ENCODE results near the gene KIF14.

Gene KIF14, protein sequence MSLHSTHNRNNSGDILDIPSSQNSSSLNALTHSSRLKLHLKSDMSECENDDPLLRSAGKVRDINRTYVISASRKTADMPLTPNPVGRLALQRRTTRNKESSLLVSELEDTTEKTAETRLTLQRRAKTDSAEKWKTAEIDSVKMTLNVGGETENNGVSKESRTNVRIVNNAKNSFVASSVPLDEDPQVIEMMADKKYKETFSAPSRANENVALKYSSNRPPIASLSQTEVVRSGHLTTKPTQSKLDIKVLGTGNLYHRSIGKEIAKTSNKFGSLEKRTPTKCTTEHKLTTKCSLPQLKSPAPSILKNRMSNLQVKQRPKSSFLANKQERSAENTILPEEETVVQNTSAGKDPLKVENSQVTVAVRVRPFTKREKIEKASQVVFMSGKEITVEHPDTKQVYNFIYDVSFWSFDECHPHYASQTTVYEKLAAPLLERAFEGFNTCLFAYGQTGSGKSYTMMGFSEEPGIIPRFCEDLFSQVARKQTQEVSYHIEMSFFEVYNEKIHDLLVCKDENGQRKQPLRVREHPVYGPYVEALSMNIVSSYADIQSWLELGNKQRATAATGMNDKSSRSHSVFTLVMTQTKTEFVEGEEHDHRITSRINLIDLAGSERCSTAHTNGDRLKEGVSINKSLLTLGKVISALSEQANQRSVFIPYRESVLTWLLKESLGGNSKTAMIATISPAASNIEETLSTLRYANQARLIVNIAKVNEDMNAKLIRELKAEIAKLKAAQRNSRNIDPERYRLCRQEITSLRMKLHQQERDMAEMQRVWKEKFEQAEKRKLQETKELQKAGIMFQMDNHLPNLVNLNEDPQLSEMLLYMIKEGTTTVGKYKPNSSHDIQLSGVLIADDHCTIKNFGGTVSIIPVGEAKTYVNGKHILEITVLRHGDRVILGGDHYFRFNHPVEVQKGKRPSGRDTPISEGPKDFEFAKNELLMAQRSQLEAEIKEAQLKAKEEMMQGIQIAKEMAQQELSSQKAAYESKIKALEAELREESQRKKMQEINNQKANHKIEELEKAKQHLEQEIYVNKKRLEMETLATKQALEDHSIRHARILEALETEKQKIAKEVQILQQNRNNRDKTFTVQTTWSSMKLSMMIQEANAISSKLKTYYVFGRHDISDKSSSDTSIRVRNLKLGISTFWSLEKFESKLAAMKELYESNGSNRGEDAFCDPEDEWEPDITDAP (N-terminal part only)

DNA sequence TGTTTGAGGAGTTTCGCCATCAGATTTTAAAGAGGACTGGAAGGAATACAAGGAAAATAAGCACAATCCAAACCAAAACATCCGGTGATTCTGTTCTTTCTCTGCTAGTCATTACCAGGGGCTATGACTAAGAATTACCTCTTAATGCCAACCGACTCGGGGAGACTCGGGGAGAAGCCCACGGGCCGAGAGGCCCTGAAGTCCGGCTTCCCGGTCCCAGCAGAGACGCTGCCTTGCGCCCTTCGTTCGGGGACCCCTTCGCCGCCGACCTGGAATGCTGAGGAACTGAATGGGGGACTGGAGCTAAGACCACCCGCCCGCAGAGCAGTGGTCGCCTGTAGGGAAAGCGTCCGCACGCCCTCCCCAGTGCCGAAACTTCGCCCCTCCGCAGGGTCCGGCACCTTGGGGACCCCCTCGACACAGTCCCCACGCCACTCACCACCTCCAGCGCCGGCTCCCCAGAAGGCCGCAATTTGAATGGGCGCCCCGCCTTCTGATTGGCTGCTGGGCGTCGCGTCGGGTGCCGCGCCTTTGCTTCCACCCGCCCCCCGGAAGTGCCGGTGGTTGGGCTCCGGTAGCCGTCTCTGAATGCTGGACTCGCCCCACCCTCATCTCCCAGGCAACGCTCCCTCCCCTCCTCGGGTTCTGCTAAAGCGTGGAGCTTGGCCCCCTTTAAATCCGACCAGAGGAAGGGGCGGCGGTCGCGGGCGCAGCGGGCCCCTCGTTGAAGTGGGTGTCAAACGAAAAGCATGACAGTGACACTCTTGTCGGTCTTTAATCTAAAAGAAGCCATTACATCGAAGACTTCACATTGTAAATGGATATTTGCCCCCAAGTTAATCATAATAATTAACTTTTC lies at the start of gene KIF14:
Gene KIF14 (minus strand): TSS at position 479 of the 859 bp plus-strand sequence. CDS start 2,028 bp downstream, outside the sequence.
- peak; percentile 93 for DNase-seq

DNA sequence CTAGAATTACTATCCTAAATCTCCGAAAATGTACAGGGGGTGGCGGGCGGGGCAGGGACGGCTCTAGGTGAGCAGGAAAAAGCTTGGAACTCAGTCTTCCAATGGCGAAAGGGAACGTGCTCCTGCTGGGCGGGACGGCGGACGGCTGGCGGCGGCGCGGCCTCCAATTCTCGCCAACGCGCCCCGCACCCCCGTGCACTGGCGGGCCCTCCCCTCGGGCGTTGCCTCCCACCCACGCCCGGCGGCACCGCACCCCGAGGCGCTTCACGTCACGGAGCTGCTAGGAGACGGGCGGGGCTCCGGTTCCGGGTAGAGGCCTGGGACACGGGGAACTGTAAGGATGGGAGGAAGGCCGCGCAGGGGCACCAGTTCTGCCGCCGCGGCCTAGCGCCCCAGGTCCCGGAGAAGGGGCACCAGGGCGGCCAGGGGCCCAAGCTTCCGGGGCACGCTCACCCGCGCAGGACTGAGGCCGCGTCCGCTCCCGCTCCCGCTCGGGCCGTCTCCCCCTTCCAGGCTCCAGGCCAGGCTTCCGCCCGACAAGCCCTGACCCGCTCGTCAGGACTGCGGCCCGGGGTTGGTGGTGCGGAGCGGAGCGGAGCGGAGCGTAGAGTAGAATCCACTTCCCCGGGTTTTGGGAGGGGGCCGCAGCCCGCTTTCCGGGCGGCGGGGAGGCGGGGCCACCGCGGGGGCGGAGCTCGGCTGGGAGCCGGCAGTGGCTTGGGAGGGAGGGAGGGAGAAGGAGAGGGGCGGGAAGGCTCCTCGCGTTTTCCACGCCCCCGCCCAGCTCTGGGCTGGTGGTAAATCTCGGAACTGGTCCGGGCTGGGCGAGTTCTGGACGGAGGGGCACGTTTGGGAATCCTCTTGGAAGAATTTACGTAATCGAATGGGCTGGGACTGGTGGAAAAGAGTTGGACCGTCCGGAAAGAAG lies 49.0 kb upstream of the KIF14 start, which contains the start of gene DDX59:
Gene DDX59 (minus strand): TSS at position 594 of the 928 bp plus-strand sequence. CDS start 3,167 bp downstream, outside the sequence.
- peak; percentile 92 for DNase-seq

DNA sequence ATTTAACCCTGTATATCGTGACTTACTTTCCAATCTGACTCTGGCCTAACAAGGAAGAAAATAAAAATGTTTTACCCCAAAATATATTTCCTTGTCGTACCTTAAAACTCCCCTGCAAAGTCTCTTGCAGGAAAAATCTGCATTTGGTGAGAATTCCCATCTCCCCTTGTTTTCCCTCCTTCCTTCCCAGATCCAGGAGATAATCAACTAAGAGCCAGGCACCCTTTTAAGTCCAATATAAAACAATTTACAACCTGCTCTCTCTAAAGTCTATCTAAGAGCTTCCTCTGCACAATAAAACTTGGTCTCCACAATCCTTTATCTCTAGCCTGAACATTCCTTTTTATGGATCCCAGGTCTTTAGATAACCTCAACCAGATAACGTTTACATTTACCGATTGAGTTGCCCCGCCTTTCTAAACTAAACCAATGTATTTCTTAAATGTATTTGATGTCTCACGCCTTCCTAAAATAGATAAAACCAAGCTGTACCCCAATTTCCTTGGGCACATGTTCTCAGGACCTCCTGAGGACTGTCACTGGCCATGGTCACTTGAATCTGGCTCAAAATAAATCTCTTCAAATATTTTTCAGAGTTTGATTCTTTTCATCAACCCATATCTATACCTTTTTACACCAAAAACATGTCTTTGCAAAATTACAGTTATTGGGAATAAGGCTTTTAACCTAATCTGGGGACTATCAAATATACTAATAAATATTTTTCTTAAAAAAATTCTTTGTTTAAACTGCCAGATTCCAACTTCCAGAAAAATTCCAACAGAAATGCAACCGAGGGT lies 48.2 kb upstream of the KIF14 start:
- no peak for DNase-seq

DNA sequence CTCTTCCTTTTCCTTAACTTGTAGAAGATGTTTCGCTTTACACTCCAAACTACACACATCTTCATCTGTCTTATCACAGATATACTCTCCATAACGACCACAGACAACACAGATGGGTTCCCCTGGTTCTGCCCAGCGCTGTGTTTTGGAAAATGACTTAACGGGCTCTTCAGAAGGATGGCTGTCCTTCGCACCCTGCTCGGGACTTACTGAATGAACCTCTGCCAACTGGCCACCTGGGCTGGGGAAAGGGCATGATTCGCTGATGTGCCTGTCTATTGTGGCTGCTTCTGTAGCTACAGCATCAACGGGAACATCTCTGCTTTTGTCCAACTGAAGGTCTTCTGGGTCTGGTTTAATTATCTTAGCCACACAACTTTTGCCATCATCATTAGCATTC lies 45.8 kb upstream of the KIF14 start:
- DNase-seq, result no peak

DNA sequence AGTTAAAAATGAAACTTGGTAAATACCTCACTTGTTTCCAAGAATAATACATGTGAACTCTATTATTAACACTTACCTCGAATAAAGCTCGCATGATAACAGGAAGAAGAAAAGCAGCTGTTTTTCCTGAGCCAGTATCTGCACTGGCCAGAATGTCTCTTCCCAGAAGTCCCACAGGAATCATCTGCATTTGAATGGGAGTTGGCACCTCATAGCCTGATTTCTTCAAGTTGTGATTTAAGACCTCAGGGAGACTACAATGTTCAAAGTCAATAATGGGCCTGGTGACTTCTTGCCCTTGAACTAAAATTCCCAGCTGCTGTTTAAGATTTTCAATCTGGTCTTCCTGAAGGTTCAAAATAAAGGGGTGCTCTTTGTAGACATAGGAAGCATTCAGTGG lies 45.3 kb upstream of the KIF14 start:
- no peak for DNase-seq

DNA sequence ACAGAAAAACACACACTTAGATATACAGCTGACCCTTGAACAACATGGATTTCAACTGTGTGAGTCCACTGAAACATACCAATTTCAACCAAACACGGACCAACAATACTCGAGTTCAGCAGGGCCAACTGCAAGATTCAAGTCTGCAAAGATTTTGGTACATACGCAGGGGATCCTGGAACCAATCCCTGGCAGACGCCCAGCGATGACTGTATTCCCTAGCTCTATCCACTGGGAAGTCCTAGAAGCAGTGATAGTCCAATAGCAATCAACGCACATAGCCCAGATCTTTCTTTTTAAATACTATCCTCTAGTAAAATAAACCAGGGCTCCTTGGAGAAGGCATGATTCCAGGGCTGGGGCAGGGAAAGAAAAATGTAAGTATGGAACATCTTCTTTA lies 40.2 kb upstream of the KIF14 start:
- DNase-seq, result no peak

DNA sequence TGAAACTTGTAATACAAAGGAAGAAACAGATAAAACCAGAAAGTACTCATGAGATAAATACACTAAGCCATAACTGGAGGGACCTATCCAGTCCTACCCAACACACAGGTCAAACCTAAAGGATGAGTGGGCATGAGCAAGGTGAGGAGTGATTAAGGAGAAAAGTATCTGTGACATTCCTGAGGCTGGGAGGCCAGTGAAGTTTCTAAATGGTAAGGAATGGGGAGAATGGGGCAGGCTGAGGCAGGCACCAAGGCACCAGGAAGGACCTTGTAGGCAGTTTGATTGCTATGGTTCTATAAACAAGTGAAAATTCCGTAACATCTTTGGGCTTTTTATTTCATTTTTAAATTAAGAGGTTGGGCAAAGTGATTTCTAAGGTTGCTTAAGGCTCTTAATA lies 38.7 kb upstream of the KIF14 start:
- DNase-seq, result no peak

DNA sequence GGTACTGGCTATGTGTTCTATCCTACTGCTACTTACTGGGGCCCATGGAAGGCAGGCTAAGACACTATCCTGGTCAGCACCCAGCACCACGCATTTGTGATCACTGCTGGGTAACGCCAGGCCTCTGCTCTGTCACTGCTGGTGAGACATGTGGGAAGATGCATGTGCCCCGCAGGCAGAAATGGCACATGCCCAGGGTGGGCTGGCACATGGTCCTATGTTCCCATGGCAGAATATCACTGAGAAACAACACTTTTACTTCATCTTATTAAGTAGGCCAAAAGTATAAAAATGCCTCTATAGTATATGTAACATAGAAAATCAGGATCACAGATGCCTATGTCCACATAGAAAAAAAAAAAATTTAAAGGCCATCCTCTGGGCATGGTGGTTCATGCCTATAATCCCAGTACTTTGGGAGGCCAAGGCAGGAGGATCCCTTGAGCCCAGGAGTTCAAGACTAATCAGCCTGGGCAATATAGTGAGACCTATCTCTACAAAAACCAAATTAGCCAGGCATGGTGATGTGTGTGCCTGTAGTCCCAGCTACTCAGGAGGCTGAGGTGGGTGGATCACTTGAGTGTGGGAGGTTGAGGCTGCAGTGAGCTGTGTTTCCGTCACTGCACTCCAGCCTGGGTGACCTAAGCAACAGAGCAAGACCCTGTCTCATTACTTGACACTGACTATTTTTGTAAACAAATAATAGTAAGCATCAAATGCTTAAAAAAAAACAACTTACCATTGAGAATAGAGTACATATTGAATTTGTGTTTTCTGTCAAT lies 37.7 kb upstream of the KIF14 start:
- no peak for DNase-seq

DNA sequence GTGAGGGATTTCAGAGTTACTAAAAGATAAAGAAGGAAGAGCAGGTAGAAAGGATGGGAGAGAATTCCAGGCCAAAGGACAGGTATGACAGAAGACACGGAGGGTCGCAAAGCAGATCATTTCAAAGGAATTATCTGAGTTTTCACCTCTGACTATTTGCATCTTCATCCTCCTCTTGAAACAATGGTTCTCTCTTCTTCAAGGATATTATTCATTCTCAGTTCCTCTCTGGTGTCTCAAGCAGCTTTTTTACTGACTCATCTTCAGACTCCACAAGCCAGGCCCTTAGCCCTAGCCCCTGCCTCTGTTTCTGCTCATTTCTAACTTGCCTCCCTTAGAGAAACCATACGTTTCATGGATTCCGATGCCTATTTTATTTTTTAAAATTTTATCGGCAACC lies 34.1 kb upstream of the KIF14 start:
- DNase-seq, result no peak

DNA sequence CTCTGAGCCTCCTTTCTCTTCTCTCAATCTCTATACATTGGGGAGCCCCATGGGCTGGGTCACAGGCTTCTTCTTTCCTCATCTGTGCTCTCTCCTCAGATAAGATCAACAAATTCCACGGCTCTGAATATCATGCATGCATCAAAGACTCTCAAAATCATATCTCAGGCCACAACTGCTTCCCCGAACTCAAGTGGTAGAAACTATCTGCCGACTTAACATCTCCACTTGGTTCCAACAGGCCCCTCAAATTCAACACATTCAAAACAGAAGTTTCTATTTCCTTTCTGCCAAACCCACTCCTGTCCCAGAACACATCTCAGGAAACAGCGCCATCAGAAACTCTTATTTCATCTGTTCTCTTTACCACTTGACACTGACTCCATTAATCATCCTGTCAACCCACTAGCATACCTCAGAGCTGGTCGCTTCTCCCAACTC lies 32.5 kb upstream of the KIF14 start:
- DNase-seq, result no peak

DNA sequence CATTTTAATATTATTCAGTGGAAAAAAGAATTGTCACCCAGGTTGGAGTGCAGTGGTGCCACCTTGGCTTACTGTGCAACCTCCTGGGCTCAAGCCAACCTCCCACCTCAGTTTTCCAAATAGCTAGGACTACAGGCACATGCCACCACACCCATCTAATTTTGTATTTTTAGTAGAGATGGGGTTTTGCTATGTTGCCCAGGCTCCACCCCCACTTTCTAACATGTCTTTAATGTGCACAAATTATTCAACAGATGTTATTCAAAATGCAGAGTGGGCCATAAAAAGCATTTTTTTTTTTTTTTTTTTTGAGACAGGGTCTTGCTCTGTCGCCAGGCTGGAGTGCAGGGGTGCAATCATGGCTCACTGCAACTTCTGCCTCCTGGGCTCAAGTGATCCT lies 31.8 kb upstream of the KIF14 start:
- DNase-seq, result no peak

DNA sequence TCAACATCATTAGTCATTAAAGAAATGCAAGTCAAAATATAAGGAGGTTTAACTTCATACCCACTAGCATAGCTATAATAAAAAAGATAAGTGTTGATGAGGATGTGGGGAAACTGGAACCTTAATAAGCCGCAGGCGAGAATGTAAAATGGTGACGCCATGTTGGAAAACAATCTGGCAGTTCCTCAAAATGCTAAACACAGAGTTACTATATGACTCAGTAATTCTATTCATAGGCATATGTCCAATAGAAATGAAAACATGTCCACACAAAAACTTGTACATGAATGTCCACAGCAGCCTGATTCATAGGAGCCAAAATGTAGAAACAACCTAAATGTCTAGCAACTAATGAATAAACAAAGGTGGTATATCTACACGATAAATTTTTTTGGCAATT lies 26.0 kb upstream of the KIF14 start:
- DNase-seq, result no peak

DNA sequence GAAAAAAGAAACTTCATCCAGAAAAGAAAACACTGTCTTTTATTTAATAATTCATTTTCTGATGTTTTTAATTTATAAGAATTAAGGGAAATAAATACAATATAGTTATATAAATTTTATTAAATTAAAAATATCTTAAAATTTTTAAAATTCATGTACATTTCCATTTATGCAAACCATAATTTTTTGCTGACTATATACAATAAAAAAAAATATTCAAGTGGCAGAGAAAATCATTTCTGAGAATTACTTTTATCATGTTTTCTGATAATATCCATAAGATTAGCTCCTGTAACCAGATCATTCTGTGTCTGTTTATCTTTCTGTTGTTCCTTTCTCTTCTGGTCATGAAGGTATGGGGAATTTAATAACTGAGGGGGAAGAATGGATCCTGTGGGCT lies 23.5 kb upstream of the KIF14 start:
- no peak for DNase-seq

DNA sequence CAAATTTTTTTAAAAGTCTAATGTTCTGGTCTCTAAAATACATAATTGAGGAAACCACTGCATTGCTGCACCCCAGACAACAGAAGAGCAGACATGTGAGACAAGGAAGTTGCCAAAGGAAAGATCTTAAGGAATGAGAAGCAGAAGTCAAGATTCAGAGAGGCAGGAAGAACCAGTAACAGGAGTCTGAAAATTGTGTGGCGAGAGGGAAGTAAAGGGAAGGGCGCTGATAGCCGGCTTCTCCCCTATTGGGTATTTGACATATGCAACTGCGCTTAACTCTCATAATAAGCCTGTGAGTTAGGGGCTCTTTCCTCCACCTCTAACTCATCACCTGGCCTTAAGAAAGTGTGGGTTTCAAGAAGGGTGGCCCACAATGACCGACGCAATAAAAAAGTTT lies 21.9 kb upstream of the KIF14 start:
- DNase-seq, result no peak

DNA sequence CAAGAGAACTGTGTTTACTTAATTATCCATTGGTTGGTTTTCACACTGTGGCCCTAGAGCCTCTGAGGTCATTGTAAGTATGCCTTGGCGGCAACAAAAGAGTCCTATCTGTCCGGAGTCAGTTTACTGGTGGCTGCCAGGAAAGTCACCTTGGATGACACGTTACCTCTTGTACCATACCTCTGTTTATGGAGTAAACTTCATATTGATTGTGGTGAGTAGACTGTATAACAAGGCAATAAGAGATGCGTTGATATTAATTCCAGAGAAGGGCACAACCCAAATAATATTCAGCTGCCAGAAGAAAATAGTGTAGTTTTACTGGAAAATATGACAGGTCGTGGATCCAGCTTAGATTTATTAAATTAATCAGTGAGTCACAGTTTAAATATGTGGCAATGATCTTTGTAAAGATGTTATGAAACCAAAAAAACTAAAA lies 20.4 kb upstream of the KIF14 start:
- no peak for DNase-seq

DNA sequence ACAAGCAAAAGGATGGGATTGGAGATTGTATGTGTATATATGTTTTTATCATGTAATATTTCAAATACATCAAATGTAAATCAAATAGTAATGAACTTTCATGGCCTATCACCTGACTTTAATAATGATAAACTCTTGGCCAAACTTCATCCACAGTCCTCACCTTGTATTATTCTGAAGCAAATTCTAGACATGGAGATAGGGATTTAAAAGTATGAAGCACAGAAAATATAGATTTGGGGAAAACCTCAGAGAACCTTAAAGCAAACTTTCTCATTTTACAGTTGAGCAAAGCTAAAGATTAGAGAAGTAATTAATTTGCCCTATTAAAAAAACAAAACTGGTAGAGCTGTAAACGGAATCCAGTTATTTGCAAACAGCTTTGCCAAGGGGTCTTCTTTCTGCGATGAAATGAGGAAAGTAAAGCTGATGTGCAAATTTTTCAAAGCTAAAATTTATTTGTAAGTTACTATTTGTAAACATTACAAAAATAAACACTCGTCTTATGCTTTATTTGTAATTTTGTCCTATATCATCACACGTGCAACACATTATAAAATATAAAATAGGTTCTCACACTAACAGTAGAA lies 19.9 kb upstream of the KIF14 start:
- DNase-seq, result no peak

DNA sequence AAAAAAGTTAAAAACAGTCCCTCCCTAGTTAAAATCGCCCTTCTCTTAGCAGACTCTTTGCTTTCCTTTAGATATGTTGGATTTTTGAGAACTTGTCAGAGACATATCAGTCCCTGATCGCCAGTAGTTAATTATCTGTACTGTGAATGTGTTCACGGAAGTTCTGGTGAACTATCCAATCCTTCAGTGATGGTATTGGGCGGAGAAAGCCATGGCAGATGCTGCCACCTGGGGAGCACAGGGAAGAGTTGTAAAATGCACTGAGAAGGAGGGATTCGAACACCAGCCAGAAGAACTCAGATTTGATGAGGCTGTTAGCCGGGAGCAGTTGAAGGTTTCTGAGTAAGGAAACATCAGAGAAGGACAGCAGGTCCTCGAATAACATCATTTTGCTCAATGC lies 17.5 kb upstream of the KIF14 start:
- no peak for DNase-seq

DNA sequence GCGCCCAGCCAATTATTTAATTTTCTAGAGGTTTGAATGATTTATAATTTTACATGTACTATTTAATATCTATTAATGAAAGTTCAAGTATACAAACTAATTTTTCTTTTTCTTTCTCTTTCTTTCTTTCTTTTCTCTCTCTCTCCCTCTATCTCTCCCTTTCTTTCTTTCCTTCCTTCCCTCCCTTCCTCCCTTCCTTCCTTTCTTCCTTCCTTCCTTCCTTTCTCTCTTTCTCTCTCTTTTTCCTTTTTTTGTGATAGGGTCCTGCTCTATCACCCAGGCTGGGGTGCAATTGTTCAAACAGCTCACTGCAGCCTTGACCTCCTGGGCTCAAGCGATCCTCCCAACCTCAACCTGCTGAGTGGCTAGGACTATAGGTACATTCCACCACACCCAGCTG lies 16.1 kb upstream of the KIF14 start:
- no peak for DNase-seq

Data from CD4-positive, alpha-beta T cell treated with Interleukin-21 for 1 hour (primary cell).